ENCODE data around the gene ETV3L.
"Not testable (repeated sequence)": the region's sequence is repeated elsewhere in the genome, so short reads cannot be mapped to it uniquely, and the experiment has no call there.

The ETV3L gene

GRCh38 chr1:157111396-157112165 is 12.0 kb upstream of the ETV3L start:
- FAIRE-seq, result no peak
- DNase-seq (ENCODE audit: insufficient read length), result no peak
- no peak for TF ChIP-seq POLR2A (IDR thresholded peaks at IDR 0.05; ENCODE audit: low read depth, low read length)
- no peak for TF ChIP-seq TAF1 (IDR thresholded peaks at IDR 0.05; ENCODE audit: borderline replicate concordance, low read depth, low read length)
- TF ChIP-seq POLR2AphosphoS5 (IDR thresholded peaks at IDR 0.05; ENCODE audit: low read depth, low read length), result no peak

- DNase-seq (ENCODE audit: insufficient read length), result no peak
- FAIRE-seq, result no peak
- TF ChIP-seq TAF1 (IDR thresholded peaks at IDR 0.05; ENCODE audit: borderline replicate concordance, low read depth, low read length), result no peak
- no peak for TF ChIP-seq POLR2A (IDR thresholded peaks at IDR 0.05; ENCODE audit: low read depth, low read length)
- no peak for TF ChIP-seq POLR2AphosphoS5 (IDR thresholded peaks at IDR 0.05; ENCODE audit: low read depth, low read length)
Measured at GRCh38 chr1:157110686-157111085, 11.1 kb upstream of the ETV3L start.

GRCh38 chr1:157110003-157110402 is 10.4 kb upstream of the ETV3L start:
- FAIRE-seq (no peak), DNase-seq (ENCODE audit: insufficient read length) (no peak)
- TF ChIP-seq POLR2AphosphoS5 (IDR thresholded peaks at IDR 0.05; ENCODE audit: low read depth, low read length), result no peak
- TF ChIP-seq TAF1 (IDR thresholded peaks at IDR 0.05; ENCODE audit: borderline replicate concordance, low read depth, low read length), result no peak
- TF ChIP-seq POLR2A (IDR thresholded peaks at IDR 0.05; ENCODE audit: low read depth, low read length), result no peak

DNA sequence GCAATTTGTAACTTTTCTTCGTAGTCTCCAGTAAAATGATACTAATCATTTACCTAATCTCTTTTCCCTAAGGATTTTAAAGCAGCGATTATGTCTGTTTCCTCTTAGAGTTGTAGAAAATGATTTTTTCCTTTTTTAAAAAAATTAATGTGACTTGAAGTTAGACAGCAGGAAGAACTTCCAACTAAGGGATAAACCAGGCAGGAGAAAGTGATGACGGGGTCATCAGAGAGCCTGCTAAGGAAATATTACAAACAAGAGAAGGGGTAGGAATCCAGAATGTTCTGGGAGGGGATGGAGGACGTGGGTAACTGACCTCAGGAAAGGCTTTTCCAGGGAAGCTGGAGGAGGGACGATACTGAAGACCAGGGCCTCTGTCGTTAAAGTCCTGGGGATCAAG is 8.8 kb upstream of the ETV3L start:
- no peak for FAIRE-seq
- DNase-seq (ENCODE audit: insufficient read length), result no peak
- TF ChIP-seq POLR2AphosphoS5 (IDR thresholded peaks at IDR 0.05; ENCODE audit: low read depth, low read length) (no peak), TAF1 (IDR thresholded peaks at IDR 0.05; ENCODE audit: borderline replicate concordance, low read depth, low read length) (no peak)

DNA sequence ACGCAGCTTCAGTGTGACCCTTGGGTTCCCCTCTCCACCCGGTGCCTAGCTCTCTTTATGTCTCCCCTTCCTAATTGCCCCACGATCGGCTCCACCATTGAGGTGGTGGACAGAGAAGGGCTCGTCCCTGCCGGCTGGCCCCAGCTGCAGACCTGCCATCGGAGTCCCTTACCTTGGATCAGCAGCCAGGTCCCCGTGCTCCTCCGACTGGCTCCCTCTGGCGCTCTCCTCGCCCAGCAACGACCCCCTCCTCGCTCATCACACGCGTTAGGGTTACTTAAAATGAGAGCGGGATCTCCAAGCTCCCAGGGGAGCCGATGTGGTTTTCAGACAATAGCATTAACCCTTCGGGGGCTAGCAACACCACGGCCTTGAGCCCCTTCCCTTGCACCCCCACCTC is 8.1 kb upstream of the ETV3L start:
- FAIRE-seq, result peak; percentile 46
- TF ChIP-seq POLR2AphosphoS5 (IDR thresholded peaks at IDR 0.05; ENCODE audit: low read depth, low read length), result no peak
- no peak for TF ChIP-seq POLR2A (IDR thresholded peaks at IDR 0.05; ENCODE audit: low read depth, low read length)
- no peak for TF ChIP-seq TAF1 (IDR thresholded peaks at IDR 0.05; ENCODE audit: borderline replicate concordance, low read depth, low read length)
- no peak for DNase-seq (ENCODE audit: insufficient read length)

DNA sequence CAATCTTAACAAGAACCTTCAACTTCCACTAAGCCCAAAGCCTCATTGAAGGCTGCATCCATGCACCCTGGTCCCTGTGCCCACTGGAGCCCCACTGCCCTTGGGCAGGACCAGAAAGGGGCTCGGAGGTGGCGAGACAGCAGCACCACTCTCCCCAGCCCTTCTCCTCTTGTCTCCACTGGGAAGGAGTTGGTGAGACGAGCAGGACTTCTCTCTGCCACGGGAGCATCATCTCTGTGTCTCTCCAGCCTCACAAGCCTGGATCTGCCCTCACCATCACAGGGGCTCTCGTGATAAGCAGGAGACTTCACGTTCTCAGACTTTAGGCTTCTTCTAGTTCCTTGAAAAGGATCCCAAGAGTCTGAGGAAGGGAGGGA is 7.2 kb upstream of the ETV3L start:
- no peak for TF ChIP-seq POLR2AphosphoS5 (IDR thresholded peaks at IDR 0.05; ENCODE audit: low read depth, low read length)
- TF ChIP-seq POLR2A (IDR thresholded peaks at IDR 0.05; ENCODE audit: low read depth, low read length), result no peak
- TF ChIP-seq TAF1 (IDR thresholded peaks at IDR 0.05; ENCODE audit: borderline replicate concordance, low read depth, low read length), result no peak
- DNase-seq (ENCODE audit: insufficient read length), result no peak
- FAIRE-seq, result no peak

- FAIRE-seq (peak; percentile 96), DNase-seq (ENCODE audit: insufficient read length) (peak; percentile 70)
- TF ChIP-seq POLR2A (IDR thresholded peaks at IDR 0.05; ENCODE audit: low read depth, low read length) (no peak), POLR2AphosphoS5 (IDR thresholded peaks at IDR 0.05; ENCODE audit: low read depth, low read length) (no peak), TAF1 (IDR thresholded peaks at IDR 0.05; ENCODE audit: borderline replicate concordance, low read depth, low read length) (no peak)
Measured at GRCh38 chr1:157105988-157106812, 6.6 kb upstream of the ETV3L start.

DNA sequence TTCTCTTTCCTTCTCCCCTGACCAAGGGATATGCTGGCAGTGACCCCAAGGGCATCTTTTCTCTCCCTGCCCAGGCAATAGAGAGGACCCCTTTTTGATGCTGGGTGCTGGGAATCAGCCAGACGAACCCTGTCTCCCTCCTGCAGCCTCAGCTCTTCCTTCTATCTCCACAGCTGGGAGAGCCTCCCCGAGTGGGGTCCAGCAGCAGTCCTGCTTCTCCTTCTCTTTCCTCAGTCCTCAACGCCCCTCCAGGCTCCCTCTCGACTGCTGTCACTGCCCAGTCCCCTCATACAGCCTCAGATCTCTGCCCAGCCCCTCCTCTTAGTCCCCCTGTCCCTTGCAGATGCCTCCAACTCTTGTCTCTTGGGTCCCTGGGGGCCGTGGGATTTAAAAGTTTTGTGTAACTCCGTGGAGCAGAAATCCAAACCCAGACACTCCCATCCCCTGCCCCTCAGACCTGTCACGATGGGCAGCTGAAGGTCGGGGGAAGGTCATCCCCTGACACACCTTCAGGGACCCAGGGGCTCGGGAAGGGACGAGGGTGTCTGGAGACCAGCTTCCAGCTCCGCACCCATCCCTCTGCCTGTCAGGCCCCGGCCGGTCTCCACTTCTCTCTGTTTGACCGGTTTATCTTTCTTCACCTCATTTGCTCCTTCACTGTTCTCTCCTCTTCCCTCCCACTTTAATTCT is 5.8 kb upstream of the ETV3L start:
- DNase-seq (ENCODE audit: insufficient read length) (no peak), FAIRE-seq (no peak)

DNA sequence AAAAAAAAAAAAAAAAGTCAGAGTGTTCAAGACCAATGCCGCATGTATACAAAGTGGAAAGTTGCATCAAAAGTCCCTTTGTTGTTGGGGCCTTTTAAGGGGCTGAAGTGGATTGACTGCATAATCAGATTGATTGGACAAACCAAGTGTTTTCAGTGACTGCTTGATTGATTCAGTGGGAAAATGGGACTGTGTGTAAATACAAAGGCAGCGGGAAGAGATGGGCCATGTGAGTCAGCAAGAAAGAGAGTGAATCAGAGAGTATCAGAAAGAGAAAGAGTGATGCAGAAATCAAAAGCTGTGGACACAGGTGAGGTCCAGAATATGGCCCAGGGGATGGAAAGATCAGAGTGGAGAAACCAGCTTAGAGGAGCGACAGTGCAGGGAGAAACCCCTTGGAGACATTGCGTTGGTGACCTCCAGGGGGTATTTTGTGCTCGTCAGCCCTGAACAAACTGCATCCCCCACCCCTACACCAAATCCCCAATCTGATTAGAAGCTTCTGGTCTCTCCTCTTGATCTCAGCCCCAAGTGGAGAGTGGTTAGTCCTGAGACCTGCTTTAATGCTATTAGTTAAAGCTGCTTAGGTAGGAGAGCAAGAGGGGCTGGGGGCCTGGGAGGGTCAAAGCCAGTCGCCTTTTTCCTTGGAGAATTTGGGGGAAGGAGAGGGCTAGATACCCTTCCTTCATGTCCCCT is 5.1 kb upstream of the ETV3L start:
- FAIRE-seq (no peak), DNase-seq (ENCODE audit: insufficient read length) (no peak)
- TF ChIP-seq POLR2AphosphoS5 (IDR thresholded peaks at IDR 0.05; ENCODE audit: low read depth, low read length) (no peak), TAF1 (IDR thresholded peaks at IDR 0.05; ENCODE audit: borderline replicate concordance, low read depth, low read length) (no peak), POLR2A (IDR thresholded peaks at IDR 0.05; ENCODE audit: low read depth, low read length) (no peak)

More for the DNA sequence above, 5.8 kb upstream of the ETV3L start:
- no peak for TF ChIP-seq TAF1 (IDR thresholded peaks at IDR 0.05; ENCODE audit: borderline replicate concordance, low read depth, low read length)
- TF ChIP-seq POLR2A (IDR thresholded peaks at IDR 0.05; ENCODE audit: low read depth, low read length), result no peak
- TF ChIP-seq POLR2AphosphoS5 (IDR thresholded peaks at IDR 0.05; ENCODE audit: low read depth, low read length), result no peak

GRCh38 chr1:157103268-157103667 is 3.7 kb upstream of the ETV3L start:
- no peak for FAIRE-seq
- DNase-seq (ENCODE audit: insufficient read length), result no peak
- no peak for TF ChIP-seq TAF1 (IDR thresholded peaks at IDR 0.05; ENCODE audit: borderline replicate concordance, low read depth, low read length)
- no peak for TF ChIP-seq POLR2A (IDR thresholded peaks at IDR 0.05; ENCODE audit: low read depth, low read length)
- no peak for TF ChIP-seq POLR2AphosphoS5 (IDR thresholded peaks at IDR 0.05; ENCODE audit: low read depth, low read length)

- no peak for TF ChIP-seq POLR2AphosphoS5 (IDR thresholded peaks at IDR 0.05; ENCODE audit: low read depth, low read length)
- no peak for TF ChIP-seq POLR2A (IDR thresholded peaks at IDR 0.05; ENCODE audit: low read depth, low read length)
- DNase-seq (ENCODE audit: insufficient read length) (no peak), FAIRE-seq (no peak)
Measured at GRCh38 chr1:157101149-157101548, 1.5 kb upstream of the ETV3L start.

- FAIRE-seq, result peak; percentile 57
Measured at GRCh38 chr1:157098987-157099632, 498 bp downstream of the ETV3L start.

More at GRCh38 chr1:157098987-157099632, 498 bp downstream of the ETV3L start:
- not testable (repeated sequence) for DNase-seq (ENCODE audit: insufficient read length)
